Measurements from ENCODE around the gene PGC.

The PGC gene

DNA sequence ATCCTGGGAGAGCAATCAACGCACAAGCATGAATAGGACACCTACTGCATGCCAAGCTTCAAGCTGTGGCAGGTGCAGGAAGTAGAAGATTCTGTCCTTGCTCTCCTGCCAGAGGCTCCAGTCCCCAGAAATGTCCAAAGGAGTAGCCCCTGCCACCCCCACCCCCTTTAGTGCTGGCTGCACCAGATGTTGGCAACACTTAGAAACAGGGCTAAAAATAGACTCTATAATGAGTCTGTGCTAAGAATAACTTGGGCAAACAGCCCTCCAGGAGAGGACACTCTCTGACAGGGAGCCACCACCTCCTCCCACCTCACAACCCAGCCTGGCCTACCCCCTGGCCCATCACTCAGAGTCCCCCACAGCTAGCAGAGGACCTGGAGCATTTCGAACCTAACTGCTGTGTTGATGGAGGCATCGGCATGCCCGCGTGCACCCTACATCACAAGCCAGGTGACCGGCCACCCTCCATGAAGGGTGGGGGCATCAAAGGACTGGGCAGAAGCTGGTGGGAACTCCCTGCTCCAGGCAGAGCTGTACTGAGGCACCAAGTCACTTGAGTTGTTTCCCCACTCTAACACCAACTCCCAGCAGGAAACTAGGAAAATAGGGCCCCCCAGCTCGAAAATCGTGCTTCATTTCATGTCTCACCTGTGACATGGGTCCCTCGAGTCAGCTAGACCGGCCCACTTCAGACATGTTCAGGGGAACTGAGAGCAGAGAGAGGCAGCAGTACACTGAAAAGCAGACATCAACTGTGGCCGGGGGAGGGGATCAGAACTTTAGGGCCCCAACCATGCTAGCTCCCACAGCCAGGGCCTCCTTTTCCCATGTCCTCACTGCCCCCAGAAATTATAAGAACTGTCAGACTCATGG, 30.4 kb downstream of the PGC start:
- DNase-seq: no peak

GRCh38 chr6:41715795-41716515, 31.2 kb downstream of the PGC start:
- DNase-seq: no peak

DNA sequence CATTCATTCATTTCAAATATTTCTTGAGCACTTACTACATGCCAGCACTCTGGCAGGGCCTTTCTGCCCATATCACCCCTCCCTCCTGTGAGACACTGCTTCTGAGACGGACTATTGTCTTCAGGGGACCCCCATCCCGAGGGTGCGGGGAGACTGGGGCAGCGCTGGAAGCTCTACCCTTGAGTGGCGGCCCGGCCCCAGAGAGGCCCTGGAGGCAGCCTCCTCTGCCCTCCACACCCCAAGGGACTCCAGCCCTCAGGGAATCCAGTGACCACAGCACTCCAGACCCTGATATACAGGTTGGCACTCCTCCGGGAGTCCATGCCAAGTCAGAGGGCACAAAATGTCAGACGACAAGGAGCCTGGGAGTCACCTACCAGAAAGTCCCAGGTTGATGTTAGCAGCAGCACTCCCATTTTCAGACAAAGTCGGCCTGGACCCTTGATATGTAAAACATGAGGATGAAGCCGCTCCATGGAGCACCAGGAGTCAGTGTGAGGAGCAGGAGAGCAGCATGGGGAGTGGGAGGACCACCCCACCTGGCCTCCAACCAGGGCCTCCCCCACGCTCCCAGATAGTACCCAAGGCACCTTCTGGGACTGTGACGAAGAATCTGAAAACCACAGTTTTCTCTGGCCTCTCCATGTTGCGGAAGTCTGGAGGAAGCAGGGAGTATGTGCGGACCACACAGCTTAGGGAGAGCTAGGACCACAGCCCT, 32.5 kb downstream of the PGC start:
- peak in 2 of 56 donors; percentile 24 to 25 for DNase-seq

DNA sequence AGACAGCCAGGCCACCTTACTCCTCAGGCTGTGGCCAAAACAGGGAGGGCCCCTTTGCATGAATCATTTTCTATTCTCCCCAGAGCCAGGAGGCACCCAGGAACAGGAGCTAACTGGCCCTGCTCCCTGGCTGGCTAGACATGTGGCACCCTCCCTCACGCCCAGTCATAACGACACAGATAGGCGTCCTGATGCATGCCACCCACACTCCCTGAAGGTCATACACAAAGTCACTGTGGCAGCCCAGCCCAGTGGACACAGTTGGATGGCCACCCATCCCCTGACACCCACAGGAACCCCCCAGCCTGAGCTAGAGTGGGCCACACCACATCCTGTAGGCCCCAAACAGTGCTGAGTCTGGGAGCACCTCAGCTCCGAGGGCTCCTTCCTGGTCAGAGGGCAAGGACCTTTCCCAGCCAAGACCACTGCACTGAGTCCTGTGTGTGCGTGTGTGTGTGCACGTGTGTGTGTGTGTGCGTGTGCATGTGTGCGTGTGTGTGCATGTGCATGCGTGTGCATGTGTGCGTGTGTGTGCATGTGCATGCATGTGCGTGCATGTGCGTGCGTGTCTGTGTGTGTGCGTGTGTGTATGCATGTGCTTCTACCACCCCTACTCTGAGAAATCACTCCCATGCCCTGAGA, 33.4 kb downstream of the PGC start:
- peak in 8 of 56 donors; percentile 16 to 58 (median 46) for DNase-seq

DNA sequence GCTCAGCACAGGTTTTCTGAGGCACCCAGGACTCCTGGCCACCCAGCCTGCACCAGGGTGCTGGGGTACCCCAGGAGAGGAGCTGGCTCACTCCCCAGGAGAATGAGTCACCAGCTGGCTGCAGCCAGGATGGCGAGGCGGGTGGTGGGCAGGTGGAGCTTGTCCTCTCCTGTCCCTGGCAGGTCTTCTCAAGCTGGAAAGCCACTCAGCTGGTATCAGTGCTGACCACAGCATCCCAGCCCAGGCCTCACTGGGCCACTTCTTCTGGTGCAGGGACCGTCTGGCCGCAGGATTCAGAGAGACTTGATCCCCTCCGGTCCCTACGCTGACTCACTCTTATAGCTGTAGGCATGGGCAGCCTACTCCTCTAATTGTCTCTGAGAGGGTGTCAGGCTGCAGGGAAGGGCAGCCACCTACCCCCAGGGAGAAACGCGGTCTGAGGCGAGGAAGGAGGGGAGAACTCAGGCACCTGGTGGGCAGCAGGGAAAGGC, 34.0 kb downstream of the PGC start:
- peak in 45 of 56 donors; percentile 35 to 91 (median 69) for DNase-seq

DNA sequence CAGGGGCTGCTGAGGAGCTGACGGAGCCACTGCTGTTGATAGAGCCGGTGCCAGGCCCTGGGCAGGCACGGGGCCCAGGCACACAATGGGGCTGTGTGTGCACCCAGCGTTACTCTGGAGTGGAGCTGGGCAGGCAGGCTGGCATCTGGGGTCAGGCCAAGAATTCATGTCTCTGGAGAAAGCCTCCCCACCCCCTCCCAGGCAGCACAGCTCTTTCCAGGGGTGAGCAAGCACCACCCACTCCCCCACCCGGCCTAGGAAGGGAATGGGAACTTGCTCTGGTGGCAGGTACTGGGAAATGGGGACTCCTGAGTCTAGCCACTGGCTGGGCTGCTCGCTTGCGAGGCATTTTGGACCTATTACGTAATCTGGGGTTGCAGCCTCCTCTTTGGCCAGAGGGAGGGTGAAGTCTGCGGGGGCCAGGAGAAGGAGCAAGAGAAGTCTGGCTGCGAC, 34.5 kb downstream of the PGC start:
- DNase-seq: peak; percentile 47 to 97 (median 91)

GRCh38 chr6:41711323-41712038, 35.7 kb downstream of the PGC start:
- peak in 2 of 56 donors; percentile 19 to 50 for DNase-seq

DNA sequence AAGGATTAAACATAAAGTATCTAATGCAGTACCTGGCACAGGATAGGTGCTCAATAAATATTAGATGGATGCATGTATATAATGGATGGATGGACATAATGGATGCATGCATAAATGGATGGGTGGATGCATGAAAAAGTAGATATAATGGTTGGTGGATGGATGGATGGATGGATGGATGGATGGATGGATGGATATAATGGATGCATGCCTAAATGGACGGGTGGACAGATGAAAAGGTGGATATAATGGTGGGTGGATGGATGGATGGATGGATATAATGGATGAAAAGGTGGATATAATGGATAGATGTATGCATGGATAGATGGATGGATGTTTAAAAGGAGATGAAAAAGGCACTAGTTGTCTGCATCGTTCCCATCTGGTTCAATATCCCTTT, 37.8 kb downstream of the PGC start:
- DNase-seq: no peak

DNA sequence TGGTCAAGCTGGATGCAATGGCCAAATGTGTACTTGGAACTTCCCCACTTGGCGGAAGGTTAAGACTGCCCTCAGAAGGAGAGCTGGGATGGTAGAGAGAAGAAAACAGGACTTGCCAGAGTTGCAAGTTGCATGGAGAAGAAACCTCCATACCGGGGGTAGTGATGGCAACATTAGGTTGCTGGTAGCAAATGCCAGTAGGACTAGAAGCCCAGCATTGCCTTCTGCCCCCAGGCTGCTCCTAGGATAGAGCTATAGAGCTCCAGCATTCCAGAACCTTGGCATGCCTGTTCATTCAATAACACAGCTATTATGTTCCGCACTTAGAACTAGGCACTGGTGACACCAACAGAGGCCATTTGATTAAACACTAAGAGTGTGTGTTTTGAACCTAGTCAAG, 38.3 kb downstream of the PGC start:
- no peak for DNase-seq

DNA sequence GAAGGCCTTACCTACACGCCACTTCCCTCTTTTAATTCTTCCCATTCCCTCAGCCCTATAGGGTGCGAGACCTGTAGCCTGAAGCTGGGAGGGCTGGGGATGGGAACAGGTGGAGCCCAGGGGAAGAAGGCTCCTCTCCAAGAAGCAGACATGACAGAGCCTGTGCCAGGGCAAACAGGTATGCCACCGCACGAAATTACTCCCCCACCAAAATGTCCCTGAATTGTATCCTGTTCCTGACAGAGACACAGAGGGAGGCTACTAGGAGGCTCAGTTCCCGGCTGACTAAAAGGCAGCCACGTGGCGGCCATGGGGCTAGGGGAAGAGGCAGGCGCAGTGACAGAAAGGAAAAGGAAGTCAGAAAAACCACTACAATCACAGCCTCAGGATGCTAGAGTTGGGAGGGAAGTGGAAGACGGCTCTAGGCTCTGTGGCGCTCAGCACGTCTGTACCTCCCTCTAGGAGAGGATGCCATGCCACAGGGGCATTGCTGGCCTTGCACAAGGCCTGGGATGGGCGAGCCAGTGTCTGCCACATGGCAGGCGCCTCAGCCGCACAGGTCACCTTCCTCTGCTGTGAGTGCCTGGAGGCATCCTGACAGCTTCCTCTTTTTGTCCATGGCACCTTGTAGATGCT, 39.5 kb downstream of the PGC start:
- peak in 12 of 56 donors; percentile 16 to 46 (median 31) for DNase-seq

DNA sequence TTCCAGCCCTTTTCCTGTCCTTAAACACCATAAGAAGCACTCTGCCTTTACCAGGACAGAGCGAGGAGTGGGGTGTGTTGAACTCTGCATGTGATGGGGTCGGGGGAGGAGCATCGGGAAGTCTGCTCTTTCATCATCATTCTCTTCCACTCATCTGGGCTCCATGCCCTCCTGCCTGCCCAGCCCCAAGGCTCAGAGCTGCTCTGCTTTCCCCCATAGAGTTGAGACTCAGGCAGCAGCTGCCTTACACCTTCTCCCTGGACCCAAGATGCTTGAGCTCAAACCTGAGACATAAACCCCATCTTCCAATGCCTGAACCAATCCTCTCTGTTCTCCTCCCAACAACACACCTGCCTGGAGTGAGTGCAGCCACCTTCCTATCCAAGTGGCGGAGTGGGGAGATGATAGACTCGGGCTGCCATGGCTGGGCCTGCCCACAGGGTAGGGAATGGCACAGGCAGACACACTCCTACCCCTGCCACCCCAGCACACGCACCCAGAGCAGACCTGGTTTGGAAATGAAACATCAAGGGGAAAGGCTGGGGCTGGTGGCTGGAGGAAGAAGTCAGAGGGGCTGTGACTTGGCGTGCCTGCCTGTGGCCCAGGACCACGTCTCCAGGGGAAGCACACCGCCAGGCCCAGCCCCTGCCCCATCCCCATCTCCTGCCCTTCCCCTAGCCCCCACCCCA, 40.2 kb downstream of the PGC start:
- DNase-seq: peak in 37 of 56 donors; percentile 22 to 76 (median 48)

DNA sequence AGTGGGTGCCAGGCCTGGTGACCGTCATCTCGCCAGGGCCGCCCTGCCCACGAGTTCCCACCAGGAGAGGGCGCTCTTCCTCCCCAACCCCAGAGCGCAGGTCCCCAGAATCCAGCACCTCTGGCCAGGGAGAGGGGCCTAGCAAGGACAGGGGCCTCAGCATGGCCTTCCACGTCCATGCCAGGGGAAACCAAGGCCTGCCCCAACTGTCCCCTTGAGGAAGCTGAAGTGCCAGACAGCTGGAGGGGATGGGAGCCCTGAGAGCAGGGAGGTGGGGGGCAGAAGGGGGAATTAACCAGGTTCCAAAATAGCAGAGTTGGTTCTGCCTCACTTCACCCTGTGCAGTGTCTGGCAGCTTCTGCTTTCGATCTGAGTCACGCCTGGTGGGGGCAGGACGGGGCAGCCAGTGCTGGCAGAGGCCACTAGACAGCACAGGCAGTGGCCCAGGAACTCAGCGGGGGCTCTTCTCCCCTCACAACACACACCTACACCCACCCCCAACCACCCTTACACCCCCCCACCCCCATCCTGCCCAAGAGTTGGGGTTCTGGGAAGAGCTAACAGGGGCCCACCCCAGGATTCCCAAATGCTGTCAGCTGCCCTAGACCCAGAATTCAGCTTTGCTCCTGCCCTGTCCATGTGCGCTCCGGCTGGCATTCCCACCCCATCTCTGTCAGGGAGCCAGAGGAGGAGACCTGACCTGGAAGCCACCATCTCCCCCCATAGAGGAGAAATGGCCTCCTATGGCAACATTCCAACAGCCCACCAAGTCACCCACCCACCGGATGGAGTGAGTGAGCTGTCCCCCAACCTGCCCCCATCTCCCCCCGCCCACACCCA, 41.0 kb downstream of the PGC start:
- DNase-seq: peak in 52 of 56 donors; percentile 46 to 90 (median 81)

DNA sequence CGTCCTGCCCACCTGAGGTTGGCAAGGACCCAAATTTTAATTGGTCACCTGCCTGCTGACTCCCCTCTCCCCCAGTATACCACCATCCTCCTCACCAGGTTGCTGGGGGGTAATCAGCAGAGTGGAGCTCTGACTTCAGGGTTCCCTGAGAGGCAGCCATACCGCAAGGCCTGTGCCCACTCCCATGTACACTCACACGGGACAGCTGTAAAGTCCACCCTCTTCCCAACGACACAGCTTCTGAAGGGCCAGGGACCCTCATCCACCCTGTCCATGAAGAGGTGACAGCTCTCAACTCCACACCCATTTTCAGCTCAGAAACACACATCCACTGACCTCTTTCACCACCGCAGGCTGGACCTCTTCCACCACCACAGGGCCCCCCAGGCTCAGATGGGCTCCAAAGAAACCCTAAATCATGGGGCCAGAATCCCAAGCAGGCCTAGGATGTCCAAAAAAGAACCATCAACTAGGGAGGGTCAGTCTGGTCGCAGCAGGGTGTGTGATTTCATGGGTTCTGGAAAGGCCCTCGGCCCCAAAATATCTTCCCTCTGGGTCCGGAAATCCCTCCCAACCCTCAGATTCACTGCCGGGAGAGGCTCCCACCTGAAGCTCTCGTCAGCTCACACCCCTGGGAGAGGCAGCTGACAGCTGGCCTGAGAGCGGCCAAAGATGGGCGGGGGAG, 41.7 kb downstream of the PGC start:
- peak in 1 of 56 donors; percentile 69 for DNase-seq

- peak in 2 of 56 donors; percentile 11 to 40 for DNase-seq
Measured at GRCh38 chr6:41704656-41705310, 42.4 kb downstream of the PGC start.

DNA sequence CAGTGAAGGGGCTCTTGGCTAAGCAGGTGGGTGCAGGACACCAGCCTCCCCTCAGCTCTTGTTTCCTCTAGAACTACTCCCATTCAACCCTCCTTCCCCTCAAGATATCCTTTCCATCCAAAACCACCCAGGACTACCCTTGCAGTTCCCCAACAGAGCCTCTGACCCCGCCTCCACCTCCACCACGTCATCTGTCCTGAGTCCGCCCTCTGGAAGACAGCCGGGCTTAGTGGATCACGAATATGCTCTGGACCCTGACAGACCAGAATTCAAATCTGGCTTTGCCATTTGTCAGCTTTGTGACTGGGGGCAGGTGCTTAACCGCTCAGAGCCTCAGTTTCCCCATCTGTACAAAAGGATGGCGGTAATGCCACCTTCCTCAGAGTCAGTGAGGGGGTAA, 43.2 kb downstream of the PGC start:
- DNase-seq: peak in 33 of 56 donors; percentile 17 to 77 (median 44)

GRCh38 chr6:41702771-41703494, 44.3 kb downstream of the PGC start:
- DNase-seq: peak in 3 of 56 donors; percentile 18 to 53 (median 52)
